DLD1 (cell line): ENCODE measurements around the gene TAL1.

Experiments
- in situ Hi-C: cut with HindIII; loops from 2 replicates; pipeline ENCODE4 v1.10.0; 2017; ENCODE audit warnings: low sequenced_read_pairs

The TAL1 gene

DNA sequence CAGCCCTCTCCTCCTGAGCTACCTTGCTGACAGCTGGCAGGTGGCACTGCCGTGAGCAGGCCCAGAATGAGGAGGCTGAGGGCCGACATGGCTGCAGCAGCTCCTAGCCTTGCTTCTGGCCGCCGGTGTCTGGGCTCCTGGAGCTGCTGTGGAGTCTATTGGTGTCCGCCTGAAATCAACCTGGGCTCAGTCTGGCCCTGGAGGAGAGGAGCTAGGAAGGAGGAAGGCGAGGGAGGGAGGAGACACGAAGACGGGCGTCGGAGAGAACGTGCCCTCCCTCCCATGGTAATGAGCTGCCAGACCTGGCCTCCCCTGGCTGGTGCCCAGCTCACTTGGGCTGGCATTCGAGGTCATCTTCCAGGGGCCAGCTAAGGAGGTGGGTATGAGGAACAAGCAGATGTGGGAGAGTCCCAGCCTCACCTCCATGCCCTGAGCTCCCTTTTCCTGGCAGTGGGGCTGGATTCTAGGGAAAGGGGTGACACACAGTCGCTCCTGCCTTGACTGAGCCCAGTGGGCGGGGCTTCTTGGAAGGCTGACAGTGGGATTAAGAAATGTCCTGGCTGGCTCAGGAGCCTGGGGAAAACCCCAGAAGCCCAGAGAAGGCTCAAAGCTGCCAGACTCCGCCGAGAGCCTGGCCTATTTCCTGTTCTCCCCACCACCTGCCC, 42.0 kb downstream of the TAL1 start, which contains the start of gene PDZK1IP1:
Gene PDZK1IP1 (minus strand): TSS at position 193 of the 665 bp plus-strand sequence. CDS start 104 bp downstream, at position 89.
- in situ Hi-C loops = no loop called here

DNA sequence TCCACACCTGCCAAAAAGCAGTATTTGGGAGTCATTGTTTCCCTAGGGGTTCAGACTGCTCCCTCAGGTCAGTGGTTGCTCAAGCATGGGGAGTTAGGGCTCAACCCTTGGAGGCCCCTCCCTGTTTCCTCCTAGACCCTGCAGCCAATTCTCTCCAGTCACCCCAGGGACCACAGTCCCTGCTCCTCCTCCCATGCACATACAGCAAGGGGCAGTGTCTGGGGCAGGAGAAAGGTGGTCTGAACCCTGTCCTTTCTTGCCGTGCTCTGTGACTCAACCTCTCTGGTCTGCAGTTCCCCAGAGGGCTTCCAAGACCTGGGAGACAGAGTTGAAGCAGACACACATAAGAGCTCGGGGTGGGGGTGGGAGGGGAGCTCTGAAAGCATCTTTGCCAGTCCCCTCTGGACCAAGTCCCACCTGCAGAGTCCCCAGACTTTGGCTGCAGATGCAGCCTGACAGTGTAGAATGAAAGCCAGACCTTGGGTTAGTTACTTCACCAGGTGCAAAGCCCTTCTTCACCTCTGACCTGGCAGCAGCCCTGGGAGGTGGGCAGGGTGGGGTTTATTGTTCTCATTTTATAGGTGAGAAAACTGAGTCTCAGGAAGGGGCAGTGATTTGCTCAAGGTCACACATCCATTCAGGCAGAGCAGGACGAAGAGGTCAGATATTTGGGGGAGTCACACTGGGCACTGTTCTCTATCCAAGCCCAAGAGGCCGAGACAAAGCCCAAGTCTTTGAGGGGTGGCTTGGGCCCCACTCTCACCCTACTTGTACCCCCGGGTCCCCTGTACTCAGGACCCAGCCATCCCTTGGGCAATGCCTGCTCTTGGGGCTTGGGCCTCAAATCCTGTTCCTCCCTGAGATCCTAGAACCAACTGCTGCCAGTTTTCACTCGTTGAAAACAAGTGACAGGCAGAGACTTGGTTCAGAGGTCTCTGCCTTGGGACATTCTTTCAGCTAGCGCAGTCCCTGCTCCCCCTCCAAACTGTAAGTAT, 42.9 kb downstream of the TAL1 start:
- in situ Hi-C loops = no loop called here

DNA sequence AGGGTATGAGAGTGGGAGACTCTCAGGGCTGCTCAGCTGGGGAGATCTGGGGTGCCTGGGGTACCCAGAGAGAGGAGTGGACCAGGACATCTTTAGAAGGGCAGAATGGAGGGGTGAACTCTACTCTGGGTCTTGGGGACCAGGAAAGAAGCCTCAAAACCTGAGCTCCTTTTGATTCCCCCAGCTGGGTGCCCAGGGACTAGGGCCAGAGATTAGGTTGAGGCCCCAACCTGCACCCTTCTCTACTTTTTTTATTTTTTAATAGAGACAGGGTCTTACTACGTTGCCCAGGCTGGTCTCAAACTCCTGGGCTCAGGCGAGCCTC, 44.1 kb downstream of the TAL1 start:
- in situ Hi-C loops = no loop called here

DNA sequence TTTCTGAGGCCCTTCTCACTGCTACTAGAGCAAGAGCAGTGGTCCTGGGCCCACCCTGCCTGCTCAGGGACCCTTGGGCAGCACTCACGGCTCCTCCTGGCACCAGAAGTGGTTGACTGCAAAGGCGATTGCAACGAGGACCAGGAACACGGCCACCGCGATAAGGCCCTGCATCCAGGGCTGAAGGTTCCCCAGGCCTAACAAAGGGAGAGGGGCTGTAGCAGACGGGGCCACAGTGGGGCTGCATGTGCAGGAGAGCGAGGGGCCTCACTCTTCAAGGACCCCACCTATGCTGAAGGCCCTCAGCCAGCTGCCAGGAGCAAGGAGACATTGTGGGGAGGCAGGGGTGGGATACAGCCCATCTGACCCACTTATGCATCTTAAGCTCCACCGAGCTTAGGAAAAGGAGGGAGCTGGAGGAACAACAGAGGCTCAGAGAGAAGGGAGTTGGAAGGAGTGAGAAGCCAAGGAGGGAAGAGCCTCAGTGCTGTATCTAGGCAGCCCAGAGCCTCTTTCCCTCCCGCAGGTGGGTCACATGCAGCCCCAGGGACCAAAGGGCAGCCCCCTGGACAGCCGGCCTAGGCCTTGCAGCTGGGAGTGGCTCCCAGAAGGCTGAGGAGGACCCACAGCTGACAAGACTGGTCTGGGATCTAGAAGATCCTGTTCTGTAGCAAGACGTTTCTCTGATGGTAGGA, 44.6 kb downstream of the TAL1 start:
- in situ Hi-C loops = no loop called here

DNA sequence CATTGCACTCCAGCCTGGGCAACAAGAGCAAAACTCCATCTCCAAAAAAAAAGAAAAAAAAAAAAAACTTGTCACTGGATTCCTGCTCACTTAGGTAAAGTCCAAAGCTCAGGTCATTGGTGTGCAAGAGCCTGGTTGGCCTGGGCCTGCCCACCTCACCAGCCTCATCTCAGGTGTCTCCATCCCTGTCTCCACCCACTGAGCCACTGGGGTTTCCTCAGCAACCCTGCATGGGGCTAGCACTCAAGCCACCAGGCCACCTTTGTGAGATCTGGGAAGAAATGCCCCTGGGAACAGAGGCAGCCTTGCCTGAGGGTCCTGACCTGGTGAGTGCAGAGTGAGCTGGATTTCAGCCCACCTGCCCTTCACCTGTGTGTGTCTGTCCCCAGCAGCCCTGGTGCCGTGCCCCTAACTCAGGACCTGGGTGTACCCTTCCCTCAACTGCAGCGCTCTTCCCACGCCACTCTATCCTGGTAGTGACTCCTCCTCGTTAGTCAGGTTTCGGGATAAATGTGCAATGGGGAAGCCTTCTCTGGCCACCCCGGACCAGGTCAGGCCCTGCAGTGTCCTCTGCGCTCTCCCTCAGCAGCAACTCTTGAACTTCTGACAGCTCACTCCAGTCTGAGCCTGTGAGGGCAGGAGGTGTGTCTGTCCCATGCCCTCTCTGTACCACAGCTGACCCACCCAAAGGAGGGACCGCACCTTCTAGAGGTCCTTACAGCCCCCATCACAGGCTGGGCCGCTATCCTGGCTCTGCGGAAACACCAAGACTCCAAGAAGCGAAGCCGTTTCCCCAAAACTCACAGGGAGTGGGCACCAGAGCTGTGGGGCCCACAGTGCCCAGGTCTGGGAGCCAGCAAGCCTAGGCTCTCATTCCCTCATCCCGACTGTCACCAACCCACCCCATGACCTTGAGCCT, 45.5 kb downstream of the TAL1 start:
- in situ Hi-C loops = no loop called here

DNA sequence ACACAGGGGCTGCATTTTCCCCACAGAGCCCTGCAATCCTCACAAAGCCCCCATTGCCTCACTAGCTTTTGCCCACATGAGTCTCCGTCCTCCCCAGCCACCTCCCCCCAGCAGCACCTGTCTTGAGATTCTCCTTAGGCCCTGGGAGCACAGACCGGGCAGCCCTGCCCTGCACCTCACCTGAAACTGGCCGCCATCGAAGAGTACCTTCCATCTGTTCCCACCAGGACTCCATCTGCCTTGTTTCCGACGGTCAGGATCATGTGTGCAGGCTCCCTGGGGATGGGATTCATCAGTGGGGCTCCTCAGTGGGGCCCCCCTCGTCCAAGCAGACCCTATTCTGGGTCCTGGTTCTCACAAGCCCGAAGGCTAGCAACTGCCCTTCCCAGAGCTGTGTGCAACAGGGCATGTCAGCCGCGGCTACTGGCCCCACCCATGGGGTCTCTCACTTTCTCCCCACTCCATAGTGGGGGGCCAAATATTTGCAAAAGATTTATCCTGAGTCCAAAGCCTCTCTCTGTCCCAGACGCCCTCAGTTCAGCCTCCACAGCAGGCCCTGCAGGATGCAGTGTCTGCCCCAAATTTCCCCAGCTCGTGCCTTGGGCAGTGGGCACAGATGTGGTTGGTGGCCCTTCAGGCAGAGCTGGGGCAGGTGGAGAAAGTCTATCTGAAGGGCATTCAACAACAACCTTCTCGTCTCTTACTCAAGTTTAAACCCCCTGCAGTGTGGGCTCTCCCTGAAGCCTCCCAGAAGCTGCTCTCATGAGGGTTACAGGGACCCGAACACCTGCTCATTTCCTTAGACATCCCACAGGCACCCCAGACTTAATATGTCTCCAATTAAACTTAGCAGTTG, 47.0 kb downstream of the TAL1 start:
- in situ Hi-C loops = no loop called here

DNA sequence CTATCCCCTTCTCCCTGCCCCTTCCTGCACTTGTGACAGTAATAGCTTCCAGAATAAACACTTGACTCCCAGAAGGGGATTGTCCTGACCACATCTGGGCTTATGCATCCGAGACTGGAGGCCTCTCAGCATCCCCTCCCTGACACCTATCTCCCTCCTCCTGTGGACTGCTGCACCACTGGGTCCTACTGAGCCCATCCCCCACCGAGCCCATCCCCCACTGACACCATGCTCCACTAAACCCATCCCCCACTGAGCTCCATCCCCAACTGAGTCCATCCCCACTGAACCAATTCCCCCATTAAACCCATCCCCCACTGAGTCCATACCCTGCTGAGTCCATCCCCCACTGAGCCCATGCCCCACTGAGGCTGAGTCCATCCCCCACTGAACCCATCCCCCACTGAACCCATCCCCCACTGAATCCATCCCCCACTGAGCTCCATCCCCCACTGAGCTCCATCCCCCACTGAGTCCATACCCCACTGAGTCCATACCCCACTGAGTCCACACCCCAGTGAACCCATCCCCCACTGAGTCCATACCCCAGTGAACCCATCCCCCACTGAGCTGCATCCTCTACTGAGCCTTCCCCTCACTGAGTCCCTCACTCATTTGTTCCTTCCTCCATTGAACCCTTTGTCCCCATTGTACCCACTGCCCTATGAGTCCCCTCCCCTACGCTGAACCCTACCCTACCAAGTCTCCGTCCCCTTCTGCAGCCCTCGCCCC, 47.8 kb downstream of the TAL1 start:
- in situ Hi-C loops = no loop called here

DNA sequence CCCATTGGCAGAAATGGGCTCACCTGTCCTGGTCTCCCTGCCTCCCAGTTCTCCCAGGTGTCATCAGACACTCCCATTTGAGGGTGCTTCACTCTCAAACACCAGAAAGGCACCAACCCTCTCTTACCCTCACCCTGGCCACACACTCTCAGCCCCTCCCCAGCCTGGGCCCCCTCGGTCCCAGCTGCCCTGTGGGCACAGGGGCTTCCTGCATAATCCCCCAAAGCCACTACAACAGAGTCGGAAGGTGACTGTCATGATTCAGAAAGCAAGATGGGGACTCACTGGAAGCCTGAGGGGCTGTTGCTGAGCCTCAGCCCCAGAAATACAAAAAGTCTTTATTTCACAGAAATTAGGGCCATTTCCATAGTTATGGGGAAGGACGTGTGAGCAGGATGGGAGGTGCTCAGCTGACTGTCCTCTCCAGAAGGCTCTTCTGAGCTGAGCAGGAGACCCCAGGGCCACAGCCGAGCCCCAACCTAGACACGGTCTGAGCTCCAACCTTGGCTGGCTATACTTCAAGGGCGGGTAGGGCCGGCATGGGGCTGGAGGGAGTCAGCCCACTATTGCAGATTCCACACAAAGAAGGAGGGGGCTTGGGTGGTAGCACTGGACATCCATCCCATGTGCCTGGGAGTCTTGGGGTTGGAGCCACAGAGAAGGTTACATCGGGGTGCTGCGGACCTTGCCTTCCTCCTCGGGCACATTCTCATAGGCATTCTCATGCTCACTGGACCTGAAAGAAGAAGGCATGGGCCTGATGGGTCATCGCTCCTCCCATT, 48.5 kb downstream of the TAL1 start:
- in situ Hi-C loops = no loop called here

DNA sequence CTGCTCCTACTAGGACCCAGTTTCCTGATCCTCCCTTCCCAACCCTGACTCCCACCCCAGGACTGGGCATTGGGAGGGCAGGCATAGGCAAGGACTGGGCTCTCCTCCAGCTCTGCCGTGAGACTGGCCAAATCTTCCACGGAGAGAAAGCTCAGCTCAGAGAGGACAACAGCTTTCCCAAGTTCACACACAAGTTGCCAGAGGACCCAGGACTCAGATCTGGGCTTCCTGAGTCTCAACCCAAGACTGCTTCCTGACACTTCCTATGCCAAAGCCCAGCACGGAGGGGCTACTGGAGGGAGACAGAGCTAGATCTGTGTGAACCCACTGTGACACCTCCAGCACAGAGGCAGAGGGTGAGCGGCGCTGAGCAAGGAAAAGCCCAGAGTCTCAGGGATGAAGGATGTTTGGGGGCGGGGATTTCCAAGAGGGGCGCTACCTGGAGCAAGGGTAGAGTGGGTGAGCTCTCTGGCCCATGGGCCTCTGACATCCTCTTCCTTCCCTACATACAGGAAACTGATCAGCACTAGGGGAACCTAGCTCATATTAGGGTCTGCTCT, 49.3 kb downstream of the TAL1 start:
- in situ Hi-C loops = no loop called here

DNA sequence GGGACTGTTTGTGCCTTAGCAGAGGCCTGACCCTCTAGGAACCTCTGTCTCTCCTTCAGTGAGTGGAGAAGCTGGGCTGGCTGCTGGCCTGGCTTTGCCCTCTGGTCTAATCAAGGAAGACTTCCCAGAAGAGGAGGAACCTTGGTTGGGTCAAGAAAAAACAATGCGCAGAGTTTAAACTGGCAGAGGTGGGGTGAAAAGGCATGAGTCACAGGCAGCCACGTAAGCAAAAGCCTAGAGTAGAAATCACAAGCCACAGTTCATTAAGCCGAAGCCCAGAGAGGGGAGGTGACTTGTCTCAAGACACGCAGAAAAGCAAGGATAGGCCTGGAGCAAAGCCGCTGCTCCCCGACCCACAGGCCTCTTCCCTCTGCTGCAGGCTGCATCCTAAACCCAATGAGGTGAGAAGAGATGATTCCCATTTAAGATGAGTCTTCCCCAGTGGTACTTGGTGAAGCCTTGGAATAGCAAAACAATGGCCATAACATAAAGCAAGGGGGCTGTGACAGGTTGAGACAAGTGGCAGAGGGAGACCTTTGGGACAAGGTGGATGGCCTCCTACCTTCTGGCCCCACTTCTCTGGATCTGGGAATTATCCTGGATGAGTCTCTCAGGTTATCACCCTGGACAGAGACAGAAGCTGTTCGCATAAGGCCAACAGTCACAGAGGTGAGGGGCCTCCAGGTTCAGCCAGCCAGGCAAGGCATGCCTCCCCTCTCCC, 49.9 kb downstream of the TAL1 start:
- in situ Hi-C loops = no loop called here

DNA sequence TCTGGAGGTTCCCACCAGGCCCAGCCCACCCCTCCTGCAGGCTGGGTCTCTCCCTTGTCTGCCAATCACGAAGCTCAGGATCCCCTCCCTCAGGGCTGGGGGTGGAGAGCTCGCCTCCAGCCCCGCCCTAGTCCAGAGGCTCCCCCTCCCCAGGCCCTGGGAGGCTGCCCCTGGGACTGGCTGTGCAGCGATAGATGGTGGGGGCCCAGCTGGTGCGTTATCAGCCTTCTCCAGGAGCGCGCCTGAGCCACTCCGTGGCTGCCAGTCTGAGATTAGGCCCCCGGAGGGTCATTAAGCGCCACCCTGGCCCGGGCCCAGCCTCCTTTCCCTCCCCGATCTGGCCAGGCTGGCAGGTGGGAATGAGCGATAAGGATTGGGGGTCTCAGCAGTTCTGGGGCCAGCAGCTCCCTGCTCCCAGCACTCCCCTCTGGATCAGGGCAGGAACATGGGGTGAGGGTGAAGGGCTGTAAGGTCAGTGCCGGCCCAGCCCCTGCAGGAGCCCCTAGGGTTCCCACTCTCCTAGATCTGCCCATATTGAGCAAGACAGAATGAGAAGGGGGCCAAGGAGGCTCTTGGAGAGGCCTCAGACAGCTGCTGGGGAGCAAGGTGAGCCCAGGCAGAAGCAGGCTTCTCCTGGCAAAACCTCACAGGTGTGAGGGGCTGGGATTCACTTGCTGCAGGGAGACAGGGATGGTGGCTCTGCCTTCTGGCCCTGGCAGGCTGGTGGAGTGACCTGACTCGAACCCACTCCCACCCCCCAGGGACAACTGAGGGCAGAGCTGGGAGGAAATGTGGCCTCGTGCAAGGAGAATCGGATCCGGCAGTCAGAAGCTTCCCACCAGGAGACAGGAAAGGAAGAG, 50.7 kb downstream of the TAL1 start:
- in situ Hi-C loops = no loop called here

DNA sequence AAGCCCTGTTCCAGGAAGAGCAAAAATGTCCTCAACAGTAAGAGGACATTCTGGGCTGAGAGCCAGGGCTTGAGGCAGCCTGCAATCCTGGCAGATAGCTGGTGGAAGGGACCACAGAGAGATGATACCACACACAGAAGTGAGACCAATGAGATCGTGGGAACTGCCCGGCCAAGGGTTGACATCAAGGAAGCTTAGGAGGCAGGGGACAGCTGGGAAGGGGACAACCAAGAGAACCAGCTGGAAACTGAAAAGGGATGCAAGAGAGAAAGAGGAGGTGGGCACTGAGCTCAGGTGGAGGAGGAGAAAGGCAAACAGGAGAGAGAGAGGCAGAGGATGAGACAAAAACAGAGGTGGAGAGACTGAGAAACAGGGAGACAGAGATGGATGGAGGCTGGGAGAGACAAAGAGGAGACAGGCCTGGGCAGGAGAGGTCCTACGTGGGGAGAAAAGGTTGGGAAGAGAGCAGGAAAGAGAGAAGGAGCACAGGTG, 51.4 kb downstream of the TAL1 start:
- in situ Hi-C loops = no loop called here

DNA sequence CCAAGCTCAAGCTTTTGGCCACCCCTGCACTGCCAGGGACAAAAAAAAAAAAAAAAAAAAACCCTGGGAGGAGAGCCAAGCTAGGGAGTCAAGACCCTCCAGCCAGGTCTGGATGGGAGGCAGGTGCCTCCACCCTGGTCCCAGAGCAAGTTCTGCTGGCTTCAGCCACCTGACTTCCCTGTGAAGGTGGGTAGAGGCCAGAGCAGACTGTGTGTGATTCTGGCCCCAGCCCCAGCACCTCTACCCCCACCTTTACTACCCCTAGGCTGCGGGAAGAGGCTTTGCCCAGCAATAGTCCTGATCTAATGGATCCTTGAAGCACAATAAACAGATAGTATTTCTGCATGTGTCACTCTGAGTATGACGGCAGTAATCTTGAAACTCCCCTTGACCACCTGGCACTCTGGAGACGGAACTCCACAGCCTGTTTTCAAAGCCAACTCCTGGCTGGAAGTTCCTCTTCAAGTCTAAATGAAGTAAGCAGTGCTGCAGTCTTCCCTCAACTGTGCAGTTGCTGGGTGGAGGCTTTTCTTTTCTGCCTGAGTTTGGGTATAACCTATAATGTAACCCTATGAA, 51.9 kb downstream of the TAL1 start:
- in situ Hi-C loops = no loop called here

DNA sequence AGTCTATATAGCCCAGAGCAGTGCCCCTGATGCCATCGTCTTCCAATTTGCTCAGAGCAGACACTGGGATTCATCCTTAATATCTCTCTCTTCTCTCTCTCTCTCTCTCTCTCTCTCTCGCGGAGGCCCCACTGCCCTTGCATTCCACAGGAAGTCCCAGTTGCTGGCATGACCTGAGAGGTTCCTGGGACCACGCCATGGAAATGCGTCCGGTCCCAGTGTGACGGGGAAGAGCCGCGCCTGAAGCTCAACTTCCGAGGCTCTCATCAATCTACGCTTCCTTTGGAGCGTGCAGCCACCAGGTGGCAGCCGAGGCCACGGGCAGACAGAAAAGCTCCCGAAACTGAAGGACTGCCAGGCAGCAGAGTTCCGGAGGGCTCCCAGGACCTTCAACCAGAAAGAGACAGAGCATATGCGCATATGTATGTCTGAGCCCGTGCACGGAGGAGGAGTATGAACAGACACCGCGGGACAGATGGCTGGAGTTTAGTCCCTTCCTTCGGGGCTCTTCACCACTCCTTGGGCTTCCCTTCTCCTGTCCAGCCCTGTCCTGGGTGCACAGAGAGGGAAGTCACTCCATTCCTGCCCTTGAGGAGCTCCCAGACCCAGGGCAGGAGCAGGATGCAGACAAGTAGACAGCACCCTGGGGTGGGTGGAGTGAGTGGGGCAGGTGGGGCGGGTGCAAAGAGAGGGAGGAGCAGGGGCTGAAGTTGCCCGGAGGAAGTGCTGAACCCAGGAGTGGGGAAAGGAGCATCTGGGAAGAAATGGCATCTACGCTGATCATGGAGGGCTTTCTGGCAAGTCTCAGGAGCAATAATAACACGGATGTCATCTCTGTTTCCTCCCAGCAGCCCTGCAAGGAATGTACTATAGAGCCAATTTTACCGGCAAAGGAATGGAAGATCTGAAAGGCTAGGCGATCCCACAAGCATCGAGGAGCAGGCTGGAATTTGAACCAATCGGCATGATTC, 52.7 kb downstream of the TAL1 start:
- in situ Hi-C loops = no loop called here

DNA sequence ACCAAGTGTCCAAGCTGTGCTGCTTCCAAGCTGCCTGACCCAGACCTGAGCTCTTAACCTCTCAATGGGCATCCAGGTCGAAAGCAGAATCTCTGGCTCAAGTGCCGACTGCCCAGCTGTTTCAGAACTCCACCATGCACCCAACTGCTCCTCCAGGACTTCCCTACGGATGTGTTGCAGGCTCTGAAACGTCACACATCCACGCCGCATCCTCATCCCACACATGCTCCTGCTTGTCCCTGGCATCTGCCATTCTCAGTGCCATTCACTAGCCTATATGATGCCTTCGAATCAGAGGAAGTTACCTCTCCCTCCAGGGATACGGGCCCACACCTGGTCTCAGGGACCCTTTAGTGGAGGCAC, 53.4 kb downstream of the TAL1 start:
- in situ Hi-C loops = no loop called here
